ENCODE measurements around the gene TAS2R31. TPM values are rescaled to one million over a fixed set of nuclear protein-coding genes. Genes with fewer than 3 reads are reported as not detected.
A peak's percentile ranks its signal among the peaks of the same experiment; 100 is the strongest.
"Not testable (repeated sequence)": the region's sequence is repeated elsewhere in the genome, so short reads cannot be mapped to it uniquely, and the experiment has no call there.

The TAS2R31 gene
- polyA plus RNA-seq, 2 of the 4 experiments (the other 2 are of a cell fraction) = 0.17 to 1.1 TPM

GRCh38 chr12:11041366-11041765 is 10.2 kb upstream of the TAS2R31 start:
- ATAC-seq; H3K4me1 ChIP-seq; DNase-seq (ENCODE audit: low read depth in 1 of 2, low spot score in 1 of 2); H3K9me3 ChIP-seq; CTCF ChIA-PET; FAIRE-seq; H3K4me2 ChIP-seq; H3K4me3 ChIP-seq; POLR2A ChIA-PET; H3K27ac ChIP-seq: not testable (repeated sequence)
- peak; percentile 43; the same call in 1 of the 2 replicates for TF ChIP-seq REST (IDR thresholded peaks at IDR 0.05)
- 92% methylated on average over 2 of the region's 2 CpGs for WGBS (ENCODE audit: missing lambda C conversion rate)

GRCh38 chr12:11040162-11040561 is 9.0 kb upstream of the TAS2R31 start:
- POLR2A ChIA-PET = no interaction called here
- WGBS (ENCODE audit: missing lambda C conversion rate) = 91% methylated on average over 1 of the region's 1 CpG
- no peak for ATAC-seq
- no peaks in the 10 kb centered on the region for H3K9me3 ChIP-seq
- no peak overlapping the region for H3K4me3 ChIP-seq
- H3K27ac ChIP-seq = no peak overlapping the region
- no peak overlapping the region for H3K4me2 ChIP-seq
- no peak for FAIRE-seq
- no peak for TF ChIP-seq BCL3 (IDR thresholded peaks at IDR 0.05)
- TF ChIP-seq EHMT2 (IDR thresholded peaks at IDR 0.05; ENCODE audit: low read depth) = no peak
- no peak for TF ChIP-seq CBX2 (IDR thresholded peaks at IDR 0.05; ENCODE audit: borderline replicate concordance, low read depth)
- no peak for TF ChIP-seq MYC (IDR thresholded peaks at IDR 0.05; ENCODE audit: borderline replicate concordance, low read length)
- no peak for TF ChIP-seq BHLHE40 (IDR thresholded peaks at IDR 0.05; ENCODE audit: low read depth, low read length)
- TF ChIP-seq FOSB (CRISPR knock-in tag; IDR thresholded peaks at IDR 0.05) = no peak
- TF ChIP-seq CHD2 (IDR thresholded peaks at IDR 0.05; ENCODE audit: low read length, partially characterized antibody) = no peak
- TF ChIP-seq GATA3 (IDR thresholded peaks at IDR 0.05; ENCODE audit: borderline replicate concordance) = no peak
- no peak for TF ChIP-seq MAZ (IDR thresholded peaks at IDR 0.05; ENCODE audit: borderline replicate concordance, low read depth, low read length)
- DNase-seq (ENCODE audit: low read depth in 1 of 2, low spot score in 1 of 2) = no peak
- CTCF ChIA-PET = no interaction called here
- no peaks in the 10 kb centered on the region for H3K4me1 ChIP-seq

- WGBS (ENCODE audit: missing lambda C conversion rate) = 93% methylated on average over 3 of the region's 3 CpGs
- FAIRE-seq (peak; percentile 13), ATAC-seq (no peak), DNase-seq (ENCODE audit: low read depth in 1 of 2, low spot score in 1 of 2) (no peak)
- no peak overlapping the region for H3K4me2 ChIP-seq
- H3K27ac ChIP-seq = no peak overlapping the region
- no peaks in the 10 kb centered on the region for H3K9me3 ChIP-seq
- no peak overlapping the region for H3K4me3 ChIP-seq
- ChIA-PET POLR2A (no interaction called here), CTCF (no interaction called here)
- H3K4me1 ChIP-seq = no peaks in the 10 kb centered on the region
- TF ChIP-seq FOSL2 (IDR thresholded peaks at IDR 0.05) = no peak
- no peak for TF ChIP-seq FOSL2 (CRISPR knock-in tag; IDR thresholded peaks at IDR 0.05)
- TF ChIP-seq KDM1A (IDR thresholded peaks at IDR 0.05; ENCODE audit: low read depth) = no peak
- TF ChIP-seq REST (IDR thresholded peaks at IDR 0.05) = no peak
- TF ChIP-seq JUNB (IDR thresholded peaks at IDR 0.05) = no peak
- no peak for TF ChIP-seq PHF8 (IDR thresholded peaks at IDR 0.05; ENCODE audit: borderline replicate concordance, low read depth)
- no peak for TF ChIP-seq CTCF (IDR thresholded peaks at IDR 0.05)
- no peak for TF ChIP-seq MAZ (IDR thresholded peaks at IDR 0.05; ENCODE audit: borderline replicate concordance, low read depth, low read length)
- TF ChIP-seq RARB (CRISPR knock-in tag; IDR thresholded peaks at IDR 0.05) = no peak
- TF ChIP-seq CHD2 (IDR thresholded peaks at IDR 0.05; ENCODE audit: low read length, partially characterized antibody) = no peak
- no peak for TF ChIP-seq ESRRA (IDR thresholded peaks at IDR 0.05; ENCODE audit: borderline replicate concordance, low read length)
- no peak for TF ChIP-seq ELK1 (IDR thresholded peaks at IDR 0.05; ENCODE audit: low read depth, low read length)
- TF ChIP-seq SMC3 (IDR thresholded peaks at IDR 0.05) = no peak
- TF ChIP-seq RFX5 (IDR thresholded peaks at IDR 0.05) = no peak
These were observed 8.0 kb upstream of the TAS2R31 start for GRCh38 chr12:11039171-11039570.
